GM12878 (cell line): ENCODE measurements around the gene PCSK1. TPM values are rescaled to one million over a fixed set of nuclear protein-coding genes. Genes with fewer than 3 reads are reported as not detected.

Experiments used
- ATAC-seq: fragments of 200-7000 bp; cut with Tn5 transposase; 3 replicates; pipeline ENCODE4 v1.9.1; 2020; ENCODE audit warnings: mild to moderate bottlenecking, moderate library complexity
- BruUV-seq: library from RNA; stranded (reverse); fragments of 400-500 nt; replicated peaks from 2 replicates; lab custom pipeline; 2021; lab: Mats Ljungman, UMichigan
- CTCF ChIA-PET: fragments of 300-600 bp; sonication (Branson Sonifier 250); formaldehyde crosslinking; extraction: SDS; loops from one replicate; lab custom pipeline; 2021; ENCODE audit warnings: inconsistent platforms; lab: Yijun Ruan, JAX
- POLR2A ChIA-PET: fragments of 350-600 bp; formaldehyde crosslinking; extraction: SDS; loops from one replicate; lab custom pipeline; 2021; ENCODE audit warnings: inconsistent platforms; lab: Charles Lee
- RAD21 ChIA-PET: fragments of 300-600 bp; sonication (Branson Sonifier 250); formaldehyde crosslinking; loops from one replicate; lab custom pipeline; 2023; ENCODE audit warnings: antibody characterized with exemption; ENCODE audit not compliant: unreplicated experiment; lab: Charles Lee
- SMC1A ChIA-PET: fragments of 300-600 bp; sonication (Branson Sonifier 250); formaldehyde crosslinking; loops from one replicate; lab custom pipeline; 2023; ENCODE audit not compliant: unreplicated experiment, uncharacterized antibody; lab: Charles Lee
- DNase-seq: peaks from one replicate; pipeline ENCODE4 v3.0.0-alpha.2; 2011; ENCODE audit warnings: low read depth, low spot score
- FAIRE-seq: peaks from 3 replicates; lab custom pipeline; 2011; peaks lifted over from hg19 to GRCh38; lab: Jason Lieb, UNC
- H2AFZ ChIP-seq: 2 replicates; pipeline ENCODE4 v1.6.0; 2011; ENCODE audit warnings: low read depth, low read length, control low read depth; ENCODE audit not compliant: control insufficient read depth
- H3K27ac ChIP-seq: 2 replicates; pipeline ENCODE4 v1.5.1; 2011; ENCODE audit warnings: control low read depth; ENCODE audit not compliant: control insufficient read depth, insufficient read depth
- H3K27me3 ChIP-seq, 2 experiments: replicated peaks in 1 of 2; 2 replicates each; pipeline versions ENCODE4 v1.6.0 to v1.6.1; 2011; ENCODE audit warnings: low read length in 1 of 2; ENCODE audit not compliant: control insufficient read depth in 2 of 2, insufficient read depth in 2 of 2
- H3K36me3 ChIP-seq, 2 experiments: 2 replicates each; pipeline ENCODE4 v1.5.1; 2011; ENCODE audit warnings: low read length in 1 of 2; ENCODE audit not compliant: control insufficient read depth in 2 of 2, insufficient read depth in 2 of 2
- H3K4me1 ChIP-seq: 2 replicates; pipeline ENCODE4 v1.6.1; 2011; ENCODE audit warnings: mild to moderate bottlenecking, low read length, moderate library complexity, mixed read lengths; ENCODE audit not compliant: control insufficient read depth, insufficient read depth
- H3K4me2 ChIP-seq: 2 replicates; pipeline ENCODE4 v1.6.0; 2011; ENCODE audit warnings: control low read depth; ENCODE audit not compliant: control insufficient read depth, insufficient read depth
- H3K4me3 ChIP-seq: fragments of 200-600 bp; sonication (generic); 2 replicates; pipeline ENCODE4 v1.5.1; 2016
- H3K79me2 ChIP-seq: 2 replicates; pipeline ENCODE4 v1.6.0; 2011; ENCODE audit warnings: low read length; ENCODE audit not compliant: control insufficient read depth, insufficient read depth
- H3K9ac ChIP-seq: 2 replicates; pipeline ENCODE4 v1.8.0; 2011; ENCODE audit warnings: low read length, control low read depth, mixed read lengths; ENCODE audit not compliant: control insufficient read depth, insufficient read depth
- H3K9me3 ChIP-seq: replicated peaks from 3 replicates; pipeline ENCODE4 v1.5.1; 2011; ENCODE audit warnings: mild to moderate bottlenecking, low read length; ENCODE audit not compliant: control insufficient read depth, insufficient read depth
- H4K20me1 ChIP-seq: 2 replicates; pipeline ENCODE4 v1.6.0; 2011; ENCODE audit not compliant: control insufficient read depth, insufficient read depth
- BCL11A ChIP-seq: IDR thresholded peaks from 2 replicates; pipeline ENCODE4 v1.6.1; 2011; ENCODE audit warnings: low read depth, low read length
- CBFB ChIP-seq: IDR thresholded peaks from 2 replicates; pipeline ENCODE4 v1.6.1; 2016; ENCODE audit warnings: antibody characterized with exemption, low read depth
- GATAD2B ChIP-seq: fragments of 450-650 bp; conservative IDR thresholded peaks from 2 replicates; pipeline ENCODE4 v1.6.1; 2017; ENCODE audit warnings: low read depth, mild to moderate bottlenecking, moderate library complexity
- MEF2A ChIP-seq: IDR thresholded peaks from 2 replicates; pipeline ENCODE4 v1.6.1; 2011; ENCODE audit warnings: low read depth, mild to moderate bottlenecking, low read length, moderate library complexity; ENCODE audit not compliant: insufficient read depth
- SRF ChIP-seq, 2 experiments: IDR thresholded peaks; 2 replicates each; pipeline ENCODE4 v1.6.1; 2011; ENCODE audit warnings: low read depth in 2 of 2, low read length in 2 of 2, mild to moderate bottlenecking in 1 of 2, moderate library complexity in 1 of 2
- TAF1 ChIP-seq: IDR thresholded peaks from 2 replicates; pipeline ENCODE4 v1.6.1; 2011; ENCODE audit warnings: mild to moderate bottlenecking, low read depth, low read length, borderline replicate concordance
- ZNF207 ChIP-seq: fragments of 450-650 bp; IDR thresholded peaks from 2 replicates; pipeline ENCODE4 v1.6.1; 2014; ENCODE audit warnings: antibody characterized with exemption, mild to moderate bottlenecking, borderline replicate concordance
- ZNF217 ChIP-seq: fragments of 450-650 bp; IDR thresholded peaks from 2 replicates; pipeline ENCODE4 v1.6.1; 2017; ENCODE audit warnings: antibody characterized with exemption, mild to moderate bottlenecking
- WGBS: methylation state at CpG from one replicate; pipeline ENCODE4 v1.1.6; 2016; ENCODE audit warnings: low lambda C conversion rate; ENCODE audit not compliant: insufficient replicate concordance, insufficient coverage; ENCODE audit errors: missing lambda C conversion rate; 5-methylcytosine and 5-hydroxymethylcytosine counted together
- in situ Hi-C: fragments of 300-500 bp; cut with MboI; formaldehyde crosslinking; loops from 9 replicates; pipeline ENCODE4 v1.14.3; 2018; ENCODE audit warnings: mixed read lengths
- intact Hi-C: fragments of 100-400 bp; cut with micrococcal nuclease; formaldehyde crosslinking; loops from one replicate; pipeline ENCODE4 v1.14.2; 2022; ENCODE audit not compliant: unreplicated experiment
- polyA plus RNA-seq, 11 experiments: library from polyadenylated mRNA; depleted of rRNA in 4 of 11; unstranded in 6 of 11; stranded (reverse) in 5 of 11; fragments of >200 nt; fragmentation: Nextera tagmentation in 4 of 11; fragmentation: Illumina TruSeq in 1 of 11; extraction: Ambion mirVana in 4 of 11; extraction: Trizol in 1 of 11; gene quantifications; 1 replicate in 1 of 11; 2 replicates in 10 of 11; pipeline versions ENCODE4 v1.2.1 to v1.2.3, GENCODE V29; 2011 to 2016; ENCODE audit warnings: inconsistent platforms in 2 of 11, missing spikeins in 2 of 11, low read depth in 1 of 11
- total RNA-seq, 4 experiments: library from RNA; depleted of rRNA in 3 of 4; stranded (reverse); fragments of >200 nt in 3 of 4; fragmentation: Illumina TruSeq in 1 of 4; extraction: Trizol in 1 of 4; gene quantifications; 2 replicates each; pipeline versions ENCODE4 v1.2.1 to v1.2.3, GENCODE V29; 2013 to 2021
- TF ChIP-seq, protein P1 (sequence below): fragments of 450-650 bp; IDR thresholded peaks from 2 replicates; pipeline ENCODE4 v1.6.1; 2016; ENCODE audit warnings: mild to moderate bottlenecking
- TF ChIP-seq, protein P2 (sequence below): IDR thresholded peaks from 2 replicates; pipeline ENCODE4 v1.6.1; 2012; ENCODE audit warnings: improper control_type of control experiment, low read depth, low read length; ENCODE audit not compliant: insufficient replicate concordance
- TF ChIP-seq, protein P3 (sequence below): fragments of 450-650 bp; IDR thresholded peaks from 2 replicates; pipeline ENCODE4 v1.6.1; 2016; ENCODE audit warnings: mild to moderate bottlenecking, moderate library complexity, borderline replicate concordance

PCSK1 gene
- total and polyA plus RNA-seq, 10 of the 15 experiments (the other 5 are each of a cell fraction or from before 2014, with no cell fraction given), result 0.03 to 0.24 (median 0.07) TPM; not detected in 4

DNA sequence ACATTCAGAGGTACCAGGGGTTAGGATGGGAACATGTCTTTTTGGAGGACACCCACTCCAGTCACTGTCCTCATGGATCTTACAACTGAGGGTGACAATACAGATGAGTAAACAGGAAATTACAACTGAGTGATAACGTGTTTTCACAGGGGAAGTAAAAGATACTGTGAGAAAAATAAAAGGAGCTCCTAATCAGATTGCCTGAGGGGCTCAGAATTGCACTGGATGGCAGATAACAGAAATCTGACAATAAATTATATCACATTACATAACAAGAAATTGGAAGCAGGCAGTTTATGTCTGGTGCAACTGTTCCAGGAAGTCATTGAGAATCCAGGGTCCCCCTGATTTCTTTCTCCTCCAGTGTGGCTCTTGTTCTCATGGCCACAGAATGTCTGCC, 40.1 kb upstream of the PCSK1 start:
- Histone ChIP-seq H3K36me3 (no peaks in the 10 kb centered on the region), H3K4me3 (no peak overlapping the region), H4K20me1 (no peaks in the 10 kb centered on the region), H3K27ac (no peak overlapping the region), H3K4me1 (no peaks in the 10 kb centered on the region), H3K79me2 (no peaks in the 10 kb centered on the region), H3K4me2 (no peak overlapping the region), H3K9me3 (no peaks in the 10 kb centered on the region), H3K27me3 (no peaks in the 10 kb centered on the region), H3K9ac (no peak overlapping the region), H2AFZ (no peak overlapping the region)
- WGBS, result 0% methylated on average over 1 of the region's 1 CpG
- POLR2A ChIA-PET, result no interaction called here
- ATAC-seq (no peak), FAIRE-seq (no peak), DNase-seq (no peak)
- RAD21 ChIA-PET, result no interaction called here
- intact Hi-C loops (no loop called here), in situ Hi-C loops (no loop called here)
- CTCF ChIA-PET, result no interaction called here
- no TSS peak for BruUV-seq
- SMC1A ChIA-PET, result no interaction called here
- TF ChIP-seq TAF1 (no peak), SRF (IDR thresholded peaks at IDR 0.05; ENCODE audit: low read depth in 2 of 2, low read length in 2 of 2) (no peak), ZNF207 (no peak), MEF2A (no peak), CBFB (no peak), ZNF217 (no peak), GATAD2B (no peak), BCL11A (no peak)
- TF ChIP-seq, protein P1, sequence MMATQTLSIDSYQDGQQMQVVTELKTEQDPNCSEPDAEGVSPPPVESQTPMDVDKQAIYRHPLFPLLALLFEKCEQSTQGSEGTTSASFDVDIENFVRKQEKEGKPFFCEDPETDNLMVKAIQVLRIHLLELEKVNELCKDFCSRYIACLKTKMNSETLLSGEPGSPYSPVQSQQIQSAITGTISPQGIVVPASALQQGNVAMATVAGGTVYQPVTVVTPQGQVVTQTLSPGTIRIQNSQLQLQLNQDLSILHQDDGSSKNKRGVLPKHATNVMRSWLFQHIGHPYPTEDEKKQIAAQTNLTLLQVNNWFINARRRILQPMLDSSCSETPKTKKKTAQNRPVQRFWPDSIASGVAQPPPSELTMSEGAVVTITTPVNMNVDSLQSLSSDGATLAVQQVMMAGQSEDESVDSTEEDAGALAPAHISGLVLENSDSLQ, result no peak
- TF ChIP-seq, protein P2, sequence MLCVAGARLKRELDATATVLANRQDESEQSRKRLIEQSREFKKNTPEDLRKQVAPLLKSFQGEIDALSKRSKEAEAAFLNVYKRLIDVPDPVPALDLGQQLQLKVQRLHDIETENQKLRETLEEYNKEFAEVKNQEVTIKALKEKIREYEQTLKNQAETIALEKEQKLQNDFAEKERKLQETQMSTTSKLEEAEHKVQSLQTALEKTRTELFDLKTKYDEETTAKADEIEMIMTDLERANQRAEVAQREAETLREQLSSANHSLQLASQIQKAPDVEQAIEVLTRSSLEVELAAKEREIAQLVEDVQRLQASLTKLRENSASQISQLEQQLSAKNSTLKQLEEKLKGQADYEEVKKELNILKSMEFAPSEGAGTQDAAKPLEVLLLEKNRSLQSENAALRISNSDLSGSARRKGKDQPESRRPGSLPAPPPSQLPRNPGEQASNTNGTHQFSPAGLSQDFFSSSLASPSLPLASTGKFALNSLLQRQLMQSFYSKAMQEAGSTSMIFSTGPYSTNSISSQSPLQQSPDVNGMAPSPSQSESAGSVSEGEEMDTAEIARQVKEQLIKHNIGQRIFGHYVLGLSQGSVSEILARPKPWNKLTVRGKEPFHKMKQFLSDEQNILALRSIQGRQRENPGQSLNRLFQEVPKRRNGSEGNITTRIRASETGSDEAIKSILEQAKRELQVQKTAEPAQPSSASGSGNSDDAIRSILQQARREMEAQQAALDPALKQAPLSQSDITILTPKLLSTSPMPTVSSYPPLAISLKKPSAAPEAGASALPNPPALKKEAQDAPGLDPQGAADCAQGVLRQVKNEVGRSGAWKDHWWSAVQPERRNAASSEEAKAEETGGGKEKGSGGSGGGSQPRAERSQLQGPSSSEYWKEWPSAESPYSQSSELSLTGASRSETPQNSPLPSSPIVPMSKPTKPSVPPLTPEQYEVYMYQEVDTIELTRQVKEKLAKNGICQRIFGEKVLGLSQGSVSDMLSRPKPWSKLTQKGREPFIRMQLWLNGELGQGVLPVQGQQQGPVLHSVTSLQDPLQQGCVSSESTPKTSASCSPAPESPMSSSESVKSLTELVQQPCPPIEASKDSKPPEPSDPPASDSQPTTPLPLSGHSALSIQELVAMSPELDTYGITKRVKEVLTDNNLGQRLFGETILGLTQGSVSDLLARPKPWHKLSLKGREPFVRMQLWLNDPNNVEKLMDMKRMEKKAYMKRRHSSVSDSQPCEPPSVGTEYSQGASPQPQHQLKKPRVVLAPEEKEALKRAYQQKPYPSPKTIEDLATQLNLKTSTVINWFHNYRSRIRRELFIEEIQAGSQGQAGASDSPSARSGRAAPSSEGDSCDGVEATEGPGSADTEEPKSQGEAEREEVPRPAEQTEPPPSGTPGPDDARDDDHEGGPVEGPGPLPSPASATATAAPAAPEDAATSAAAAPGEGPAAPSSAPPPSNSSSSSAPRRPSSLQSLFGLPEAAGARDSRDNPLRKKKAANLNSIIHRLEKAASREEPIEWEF, result no peak
- TF ChIP-seq, protein P3, sequence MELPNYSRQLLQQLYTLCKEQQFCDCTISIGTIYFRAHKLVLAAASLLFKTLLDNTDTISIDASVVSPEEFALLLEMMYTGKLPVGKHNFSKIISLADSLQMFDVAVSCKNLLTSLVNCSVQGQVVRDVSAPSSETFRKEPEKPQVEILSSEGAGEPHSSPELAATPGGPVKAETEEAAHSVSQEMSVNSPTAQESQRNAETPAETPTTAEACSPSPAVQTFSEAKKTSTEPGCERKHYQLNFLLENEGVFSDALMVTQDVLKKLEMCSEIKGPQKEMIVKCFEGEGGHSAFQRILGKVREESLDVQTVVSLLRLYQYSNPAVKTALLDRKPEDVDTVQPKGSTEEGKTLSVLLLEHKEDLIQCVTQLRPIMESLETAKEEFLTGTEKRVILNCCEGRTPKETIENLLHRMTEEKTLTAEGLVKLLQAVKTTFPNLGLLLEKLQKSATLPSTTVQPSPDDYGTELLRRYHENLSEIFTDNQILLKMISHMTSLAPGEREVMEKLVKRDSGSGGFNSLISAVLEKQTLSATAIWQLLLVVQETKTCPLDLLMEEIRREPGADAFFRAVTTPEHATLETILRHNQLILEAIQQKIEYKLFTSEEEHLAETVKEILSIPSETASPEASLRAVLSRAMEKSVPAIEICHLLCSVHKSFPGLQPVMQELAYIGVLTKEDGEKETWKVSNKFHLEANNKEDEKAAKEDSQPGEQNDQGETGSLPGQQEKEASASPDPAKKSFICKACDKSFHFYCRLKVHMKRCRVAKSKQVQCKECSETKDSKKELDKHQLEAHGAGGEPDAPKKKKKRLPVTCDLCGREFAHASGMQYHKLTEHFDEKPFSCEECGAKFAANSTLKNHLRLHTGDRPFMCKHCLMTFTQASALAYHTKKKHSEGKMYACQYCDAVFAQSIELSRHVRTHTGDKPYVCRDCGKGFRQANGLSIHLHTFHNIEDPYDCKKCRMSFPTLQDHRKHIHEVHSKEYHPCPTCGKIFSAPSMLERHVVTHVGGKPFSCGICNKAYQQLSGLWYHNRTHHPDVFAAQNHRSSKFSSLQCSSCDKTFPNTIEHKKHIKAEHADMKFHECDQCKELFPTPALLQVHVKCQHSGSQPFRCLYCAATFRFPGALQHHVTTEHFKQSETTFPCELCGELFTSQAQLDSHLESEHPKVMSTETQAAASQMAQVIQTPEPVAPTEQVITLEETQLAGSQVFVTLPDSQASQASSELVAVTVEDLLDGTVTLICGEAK, result no peak
